Skeletal muscle tissue (tissue), 4 donors: ENCODE measurements around the gene CHRNE. TPM values are rescaled to one million over a fixed set of nuclear protein-coding genes. Genes with fewer than 3 reads are reported as not detected.
"Not testable (repeated sequence)": the region's sequence is repeated elsewhere in the genome, so short reads cannot be mapped to it uniquely, and the experiment has no call there.

Experiments used
- H3K27ac ChIP-seq: one replicate; pipeline ENCODE4 v1.7.0; 2013; ENCODE audit warnings: mild to moderate bottlenecking, low read depth, low read length, inconsistent platforms
- H3K27me3 ChIP-seq, 3 donors: one replicate each; pipeline ENCODE4 v1.7.0; 2013; ENCODE audit warnings: low read length in 3 of 3; ENCODE audit not compliant: control insufficient read depth in 3 of 3, insufficient read depth in 3 of 3
- H3K36me3 ChIP-seq, 3 donors: one replicate each; pipeline ENCODE4 v1.7.0; 2013; ENCODE audit warnings: low read length in 3 of 3; ENCODE audit not compliant: control insufficient read depth in 3 of 3, insufficient read depth in 3 of 3
- H3K4me1 ChIP-seq, 3 donors: one replicate each; pipeline ENCODE4 v1.7.0; 2013; ENCODE audit warnings: low read length in 3 of 3, mild to moderate bottlenecking in 3 of 3; ENCODE audit not compliant: control insufficient read depth in 3 of 3, insufficient read depth in 3 of 3
- H3K4me3 ChIP-seq, 3 donors: one replicate each; pipeline ENCODE4 v1.7.0; 2013; ENCODE audit warnings: low read length in 3 of 3
- H3K9ac ChIP-seq, 3 donors: one replicate each; pipeline ENCODE4 v1.7.0; 2013; ENCODE audit warnings: low read length in 3 of 3, mild to moderate bottlenecking in 3 of 3, moderate library complexity in 2 of 3, low read depth in 1 of 3
- H3K9me3 ChIP-seq, 3 donors: one replicate each; pipeline ENCODE4 v1.7.0; 2013; ENCODE audit warnings: low read length in 3 of 3; ENCODE audit not compliant: control insufficient read depth in 3 of 3
- total RNA-seq: library from RNA; depleted of rRNA; stranded (reverse); fragments of >200 nt; gene quantifications from one replicate; pipeline ENCODE4 v1.2.3, GENCODE V29; 2014
- donor health status: Osteomylitis.

The CHRNE gene
- total RNA-seq, 1 donor from 2014 or later, result 1.0 TPM

DNA sequence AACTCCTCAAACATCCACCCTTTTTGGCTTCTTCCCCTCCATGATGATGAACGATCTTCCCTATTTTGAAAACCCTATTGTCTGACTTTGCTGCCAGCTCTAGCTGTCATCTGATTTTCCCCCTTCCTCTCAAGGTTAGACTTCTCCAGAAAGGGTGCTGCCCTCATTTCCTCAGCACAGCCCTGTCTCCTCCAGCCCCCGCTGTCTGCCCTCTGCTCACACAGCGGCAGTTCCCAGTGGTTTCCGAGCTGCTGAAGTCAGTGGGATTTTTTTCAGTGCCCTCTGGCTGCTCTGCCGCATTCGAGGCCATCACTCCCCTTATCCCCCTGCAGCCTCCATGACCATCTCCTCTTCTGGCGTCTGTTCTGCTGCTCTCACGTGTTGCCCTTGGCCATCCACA, 30.1 kb downstream of the CHRNE start:
- Histone ChIP-seq H3K9ac (no peak overlapping the region), H3K4me3 (no peak overlapping the region), H3K9me3 (no peaks in the 10 kb centered on the region), H3K27ac (no peak overlapping the region), H3K27me3 (no peaks in the 10 kb centered on the region), H3K4me1 (no peaks in the 10 kb centered on the region), H3K36me3 (peaks cover 0 to 6% (median 0%) of the 10 kb centered on the region in 3 donors)

DNA sequence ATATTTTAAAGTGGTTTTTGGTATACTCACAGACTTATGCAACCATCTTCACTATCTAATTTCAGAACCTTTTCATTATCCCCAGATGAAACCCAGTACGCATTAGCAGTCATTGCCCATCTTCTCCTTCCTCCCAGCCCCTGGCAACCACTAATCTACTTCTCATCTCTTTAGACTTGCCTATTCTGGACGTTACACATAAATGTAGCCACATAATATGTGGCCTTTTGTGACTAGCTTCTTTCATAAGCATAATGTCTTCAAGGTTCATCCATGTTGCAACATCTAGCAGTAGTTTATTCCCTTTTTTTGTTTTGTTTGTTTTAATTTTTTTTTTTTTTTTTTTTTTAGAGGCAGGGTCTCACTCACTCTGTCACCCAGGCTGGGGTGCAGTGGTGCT, 32.0 kb downstream of the CHRNE start:
- Histone ChIP-seq H3K36me3 (peaks cover 0 to 5% (median 0%) of the 10 kb centered on the region in 3 donors), H3K9ac (no peak overlapping the region), H3K9me3 (no peaks in the 10 kb centered on the region), H3K27me3 (no peaks in the 10 kb centered on the region), H3K4me1 (no peaks in the 10 kb centered on the region), H3K27ac (no peak overlapping the region), H3K4me3 (no peak overlapping the region)

DNA sequence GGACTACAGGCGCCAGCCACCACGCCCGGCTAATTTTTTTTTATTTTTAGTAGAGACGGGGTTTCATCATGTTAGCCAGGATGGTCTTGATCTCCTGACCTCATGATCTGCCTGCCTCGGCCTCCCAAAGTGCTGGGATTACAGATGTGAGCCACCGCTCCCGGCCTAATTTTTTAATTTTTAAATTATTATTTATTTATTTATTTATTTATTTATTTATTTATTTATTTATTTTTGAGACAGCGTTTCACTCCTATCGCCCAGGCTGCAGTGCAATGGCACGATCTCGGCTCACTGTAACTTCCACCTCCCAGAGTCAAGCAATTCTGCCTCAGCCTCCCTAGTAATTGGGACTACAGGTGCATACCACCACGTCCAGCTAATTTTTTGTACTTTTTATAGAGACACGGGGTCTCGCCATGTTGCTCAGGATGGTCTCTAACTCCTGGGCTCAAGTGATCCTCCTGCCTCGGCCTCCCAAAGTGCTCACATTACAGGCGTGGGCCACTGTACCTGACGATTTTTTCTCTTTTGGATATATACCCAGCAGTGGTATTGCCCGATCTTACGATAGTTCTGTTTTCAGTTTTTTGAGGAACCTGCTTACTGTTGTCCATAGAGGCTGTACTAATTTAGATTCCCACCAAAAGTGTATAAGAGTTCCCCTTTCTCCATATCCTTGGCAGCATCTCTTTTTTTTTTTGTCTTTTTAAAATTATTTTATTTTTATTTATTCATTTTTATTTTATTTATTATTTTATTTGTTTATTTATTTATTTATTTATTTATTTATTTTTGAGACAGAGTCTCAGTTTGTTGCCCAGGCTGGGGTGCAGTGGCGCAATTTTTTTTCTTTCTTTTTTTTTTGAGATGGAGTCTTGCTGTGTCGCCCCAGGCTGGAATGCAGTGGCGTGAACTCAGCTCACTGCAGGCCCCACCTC, 33.6 kb downstream of the CHRNE start:
- not testable (repeated sequence) for H3K9me3 ChIP-seq, H3K9ac ChIP-seq, H3K4me3 ChIP-seq, H3K36me3 ChIP-seq, H3K27me3 ChIP-seq, H3K4me1 ChIP-seq, H3K27ac ChIP-seq

DNA sequence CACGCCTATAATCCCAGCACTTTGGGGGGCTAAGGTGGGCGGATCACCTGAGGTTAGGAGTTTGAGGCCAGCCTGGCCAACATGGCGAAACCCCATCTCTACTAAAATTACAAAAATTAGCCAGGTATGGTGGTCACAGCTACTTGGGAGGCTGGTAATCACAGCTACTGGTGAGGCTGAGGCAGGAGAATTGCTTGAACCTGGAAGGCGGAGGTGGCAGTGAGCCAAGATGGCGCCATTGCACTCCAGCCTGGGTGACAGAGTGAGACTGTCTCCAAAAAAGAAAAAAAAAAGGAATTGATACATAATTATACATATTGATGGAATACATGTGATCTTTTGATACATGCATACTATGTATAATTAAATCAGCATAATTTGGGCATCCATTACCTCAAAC, 35.4 kb downstream of the CHRNE start:
- not testable (repeated sequence) for H3K27me3 ChIP-seq, H3K9ac ChIP-seq, H3K4me3 ChIP-seq, H3K36me3 ChIP-seq, H3K9me3 ChIP-seq, H3K4me1 ChIP-seq, H3K27ac ChIP-seq

DNA sequence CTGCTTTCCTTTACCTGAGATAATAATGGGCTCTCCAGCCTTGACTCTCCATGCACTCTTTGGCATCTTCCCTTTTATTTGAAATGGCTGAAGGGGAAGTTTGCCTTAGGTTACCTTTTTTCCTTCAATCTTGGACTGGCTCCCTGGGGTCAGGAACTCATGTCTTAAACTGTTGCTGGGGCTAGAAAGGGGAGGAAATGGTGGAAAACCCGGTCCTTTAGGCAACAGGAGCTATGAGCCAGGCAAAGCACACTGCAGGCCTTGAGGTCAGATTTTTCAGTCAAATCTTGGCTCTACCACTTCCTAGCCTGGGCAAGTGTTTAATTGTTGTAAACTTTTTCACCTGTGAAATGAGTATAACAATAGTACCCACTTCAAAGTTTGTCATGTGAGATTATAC, 39.6 kb downstream of the CHRNE start:
- Histone ChIP-seq H3K9ac (no peak overlapping the region), H3K36me3 (peaks cover 0 to 4% (median 0%) of the 10 kb centered on the region in 3 donors), H3K4me1 (peaks cover 5 to 14% (median 6%) of the 10 kb centered on the region in 3 donors), H3K9me3 (no peaks in the 10 kb centered on the region), H3K27ac (no peak overlapping the region), H3K27me3 (no peaks in the 10 kb centered on the region), H3K4me3 (no peak overlapping the region)

DNA sequence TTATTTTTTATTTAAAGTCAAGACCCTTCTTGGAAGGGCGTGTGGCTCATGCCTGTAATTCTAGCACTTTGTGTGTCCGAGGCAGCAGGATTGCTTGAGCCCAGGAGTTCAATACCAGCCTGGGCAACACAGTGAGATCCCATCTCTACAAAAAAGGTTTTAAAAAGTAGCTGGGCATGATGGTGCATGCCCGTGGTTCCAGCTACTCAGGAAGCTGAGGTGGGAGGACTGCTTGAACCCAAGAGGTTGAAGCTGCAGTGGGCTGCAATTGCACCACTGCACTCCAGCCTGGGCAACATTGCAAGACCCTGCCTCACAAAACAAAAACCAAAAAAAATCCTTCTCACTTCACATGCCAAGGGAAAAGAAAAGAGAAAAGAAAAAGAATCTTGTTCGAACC, 40.2 kb downstream of the CHRNE start:
- H3K27ac ChIP-seq, result no peak overlapping the region
- H3K9ac ChIP-seq, result no peak overlapping the region
- peaks cover 6 to 17% (median 9%) of the 10 kb centered on the region in 3 donors for H3K4me1 ChIP-seq
- H3K9me3 ChIP-seq, result no peaks in the 10 kb centered on the region
- H3K4me3 ChIP-seq, result no peak overlapping the region
- H3K36me3 ChIP-seq, result peaks cover 0 to 4% (median 0%) of the 10 kb centered on the region in 3 donors
- H3K27me3 ChIP-seq, result no peaks in the 10 kb centered on the region

DNA sequence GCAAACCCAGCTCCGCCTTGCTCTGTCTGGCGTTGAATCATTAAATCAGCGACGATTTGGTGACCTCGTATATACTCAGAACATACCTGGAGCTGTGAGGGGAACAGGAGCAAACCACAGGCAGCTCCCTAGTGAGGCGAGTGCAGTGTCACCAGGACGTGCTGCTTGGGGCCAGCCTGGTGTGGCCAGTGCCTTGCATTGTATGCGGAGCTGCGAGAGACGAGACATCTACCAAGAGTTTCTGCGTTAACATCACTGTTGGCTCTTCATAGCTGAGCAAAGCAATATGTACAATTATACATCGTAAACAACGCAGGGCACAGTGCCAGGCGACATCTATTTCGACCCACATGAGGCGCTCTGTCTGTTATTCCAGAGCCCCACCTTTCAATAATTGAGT, 41.8 kb downstream of the CHRNE start:
- peaks cover 12 to 31% (median 16%) of the 10 kb centered on the region in 3 donors for H3K4me1 ChIP-seq

DNA sequence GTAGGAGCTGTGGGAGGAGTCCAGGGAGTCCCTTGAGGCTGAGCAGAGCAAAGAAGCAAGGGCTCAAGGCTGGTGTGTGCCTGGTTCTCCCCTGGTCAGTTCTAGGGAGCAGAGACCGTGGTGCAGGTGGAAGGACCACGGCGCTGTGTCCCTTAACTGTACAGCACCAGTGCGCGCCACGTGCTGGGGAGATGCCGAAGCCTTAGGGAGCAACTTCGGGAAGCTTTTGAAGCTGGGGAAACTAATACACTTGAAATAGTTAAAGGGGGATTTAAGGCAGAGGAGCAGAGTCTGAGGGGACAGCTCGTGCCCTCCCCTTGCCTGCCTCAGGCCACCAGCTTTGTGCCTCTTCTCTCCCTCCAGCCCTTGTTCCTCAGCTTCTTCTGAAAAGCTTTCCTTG, 42.2 kb downstream of the CHRNE start:
- Histone ChIP-seq H3K9ac (peak overlapping the region in 1 of 3 donors; percentile 8), H3K36me3 (peaks cover 0 to 4% (median 0%) of the 10 kb centered on the region in 3 donors), H3K27ac (no peak overlapping the region), H3K9me3 (no peaks in the 10 kb centered on the region), H3K27me3 (no peaks in the 10 kb centered on the region), H3K4me3 (no peak overlapping the region), H3K4me1 (peaks cover 12 to 31% (median 16%) of the 10 kb centered on the region in 3 donors)

More for the DNA sequence above, 41.8 kb downstream of the CHRNE start:
- Histone ChIP-seq H3K27ac (no peak overlapping the region), H3K9me3 (no peaks in the 10 kb centered on the region), H3K9ac (no peak overlapping the region), H3K36me3 (peaks cover 0 to 4% (median 0%) of the 10 kb centered on the region in 3 donors), H3K4me3 (no peak overlapping the region), H3K27me3 (no peaks in the 10 kb centered on the region)

DNA sequence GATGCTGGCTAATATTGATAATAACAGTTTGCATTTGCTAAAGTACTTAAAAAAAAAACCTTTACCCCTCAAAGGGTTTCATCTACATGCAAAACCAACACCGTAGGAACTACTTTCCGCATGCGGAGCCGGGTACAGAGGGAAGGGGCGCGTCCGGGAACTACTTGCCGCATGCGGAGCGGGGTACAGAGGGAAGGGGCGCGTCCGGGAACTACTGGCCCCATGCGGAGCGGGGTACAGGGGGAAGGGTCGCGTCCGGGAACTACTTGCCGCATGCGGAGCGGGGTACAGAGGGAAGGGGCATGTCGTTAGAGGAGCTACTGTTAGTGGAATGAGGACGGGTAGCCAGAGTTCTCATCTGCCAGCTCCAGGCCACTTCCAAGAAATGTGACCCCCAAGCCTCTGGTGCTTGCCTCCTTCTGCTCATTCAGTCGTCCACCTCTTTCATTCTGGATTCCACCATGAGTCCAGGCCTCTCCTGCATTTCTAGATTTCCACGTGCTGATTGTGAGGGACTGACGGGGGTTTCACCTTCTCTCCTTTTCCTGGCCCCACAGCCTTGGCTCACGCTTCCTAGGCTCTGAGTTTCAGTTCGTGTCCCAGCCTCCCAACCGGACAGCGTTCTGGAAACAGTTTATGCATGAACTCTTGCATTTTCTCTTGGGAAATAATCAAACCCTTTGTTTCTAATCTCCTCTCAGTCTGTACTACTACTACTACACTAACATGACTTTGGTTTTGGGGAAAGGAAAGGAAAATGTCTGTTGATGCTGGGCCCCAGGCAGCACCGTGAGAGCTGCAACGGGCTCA, 42.9 kb downstream of the CHRNE start:
- Histone ChIP-seq H3K4me3 (no peak overlapping the region), H3K36me3 (peaks cover 0 to 4% (median 0%) of the 10 kb centered on the region in 3 donors), H3K9ac (peak overlapping the region in 1 of 3 donors; percentile 8), H3K27ac (no peak overlapping the region), H3K27me3 (no peaks in the 10 kb centered on the region), H3K4me1 (peaks cover 12 to 31% (median 16%) of the 10 kb centered on the region in 3 donors), H3K9me3 (no peaks in the 10 kb centered on the region)

DNA sequence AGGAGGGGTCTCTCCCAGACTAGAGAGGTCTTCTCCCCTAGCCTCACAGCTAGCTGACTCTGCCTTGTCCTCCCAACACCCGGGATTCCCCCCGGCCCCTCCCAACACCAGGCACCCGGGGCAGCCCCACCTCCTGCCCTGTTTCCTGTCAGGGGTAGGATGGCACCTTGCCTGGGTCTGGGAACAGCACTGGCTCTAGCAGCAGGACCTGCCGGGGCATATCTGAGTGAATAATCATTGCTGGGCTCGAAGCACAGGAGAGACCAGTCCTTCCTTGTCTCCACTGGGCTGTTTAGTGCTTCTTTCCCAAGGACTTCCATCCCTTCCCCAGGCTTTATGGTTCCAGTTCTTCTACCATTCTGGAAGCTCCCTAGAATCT, 44.0 kb downstream of the CHRNE start:
- H3K9ac ChIP-seq, result no peak overlapping the region
- H3K27ac ChIP-seq, result peak overlapping the region; percentile 14
- H3K36me3 ChIP-seq, result peaks cover 0 to 4% (median 2%) of the 10 kb centered on the region in 3 donors
- no peaks in the 10 kb centered on the region for H3K27me3 ChIP-seq
- peak overlapping the region in 1 of 3 donors; percentile 7 for H3K4me3 ChIP-seq
- peaks cover 12 to 31% (median 16%) of the 10 kb centered on the region in 3 donors for H3K4me1 ChIP-seq
- H3K9me3 ChIP-seq, result no peaks in the 10 kb centered on the region
